Pancreas (tissue), 10 donors: ENCODE data around the gene OR13C2. TPM values are rescaled to one million over a fixed set of nuclear protein-coding genes. Genes with fewer than 3 reads are reported as not detected.

Source experiments
- ATAC-seq, 4 donors: fragments of 200-7000 bp; cut with Tn5 transposase; one replicate each; pipeline versions ENCODE4 v1.8.0 to v1.9.1; 2020; ENCODE audit warnings: mild to moderate bottlenecking in 4 of 4, moderate library complexity in 4 of 4
- DNase-seq, 6 donors: peaks; one replicate each; pipeline ENCODE4 v3.0.0-alpha.2; 2020
- FAIRE-seq: peaks from 2 replicates; lab custom pipeline; 2012; peaks lifted over from hg19 to GRCh38; lab: Jason Lieb, UNC
- H3K27ac ChIP-seq, 4 donors: fragments of 200-600 bp; sonication (generic); 1 replicate in 3 of 4; 2 replicates in 1 of 4; pipeline versions ENCODE4 v1.5.0 to v1.8.0; 2020
- H3K27me3 ChIP-seq, 4 donors: fragments of 200-600 bp; one replicate each; pipeline ENCODE4 v1.8.0; 2021
- H3K36me3 ChIP-seq, 3 donors: fragments of 200-600 bp; sonication (generic) in 1 of 3; one replicate each; pipeline versions ENCODE4 v1.5.0 to v1.8.0; 2020 to 2021
- H3K4me1 ChIP-seq, 3 donors: fragments of 200-600 bp; one replicate each; pipeline ENCODE4 v1.8.0; 2021
- H3K4me3 ChIP-seq, 4 donors: fragments of 200-600 bp; sonication (generic) in 2 of 4; one replicate each; pipeline versions ENCODE4 v1.5.0 to v1.8.0; 2020 to 2021
- H3K9me3 ChIP-seq, 4 donors: fragments of 200-600 bp; one replicate each; pipeline ENCODE4 v1.8.0; 2021
- WGBS, 2 donors: extraction: QIAGEN DNeasy Blood & Tissue Kit; methylation state at CpG; one replicate each; pipeline ENCODE4 v1.1.7; 2013; 5-methylcytosine and 5-hydroxymethylcytosine counted together
- intact Hi-C, 3 donors: fragments of 100-400 bp; cut with DNase I; formaldehyde crosslinking; loops; one replicate each; pipeline versions ENCODE4 v1.11.1 to v1.14.2; 2022
- polyA plus RNA-seq, 2 donors: library from polyadenylated mRNA; stranded (reverse); fragments of 200-250 nt; gene quantifications; one replicate each; pipeline ENCODE4 v1.2.3, GENCODE V29; 2013
- total RNA-seq, 6 donors: library from RNA; stranded (reverse); fragmentation: NEBNext Ultra II Directional in 4 of 6; extraction: Animal tissue kit (Norgen Biotek cat#: 25700) in 4 of 6; gene quantifications; one replicate each; pipeline versions ENCODE4 v1.2.1 to v1.2.4, GENCODE V29; 2021 to 2023
- TF ChIP-seq, protein P1 (sequence below), 4 donors: fragments of 200-600 bp; sonication (generic) in 3 of 4; IDR thresholded peaks; one replicate each; pipeline versions ENCODE4 v1.5.0 to v1.8.0; 2021; ENCODE audit warnings: antibody characterized with exemption in 4 of 4
- donor health status: healthy with polysubstance abuse.
- donor health status: DM: no; HTN: no; CAD: no; lungs with moderate emphysema.
- donor health status: DM: no; HTN: no; CAD: no.
- donor health status: control.
- donor health status: control.
- donor health status: Bipolar disorder and iron deficiency.
- donor health status: DM: yes; HTN: yes; CAD: no.
- donor health status: DM: no; HTN: no; CAD: no.
- donor health status: DM: no; HTN: no; CAD: no.
- donor health status: DM: yes; HTN: yes; CAD: no.

The OR13C2 gene
- total and polyA plus RNA-seq, 8 donors: 0.12 TPM; not detected in 7

DNA sequence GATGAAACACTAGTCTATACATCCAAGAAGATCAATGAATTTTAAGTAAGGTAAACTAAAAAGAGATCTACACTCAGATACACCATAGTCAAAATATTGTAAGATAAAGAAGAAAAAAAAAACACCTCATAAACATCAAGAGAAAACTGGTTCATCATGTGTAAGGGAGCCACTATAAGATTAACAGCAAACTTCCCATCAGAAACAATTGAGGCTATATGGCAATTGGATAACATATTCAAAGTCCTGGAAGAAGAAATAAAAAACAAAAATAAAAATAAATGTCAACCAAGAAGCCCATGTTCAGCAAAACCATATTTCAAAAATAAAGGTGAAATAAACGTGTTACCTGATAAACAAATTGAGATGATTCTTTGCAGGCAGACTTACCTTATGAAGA, 32.8 kb downstream of the OR13C2 start:
- Histone ChIP-seq H3K9me3 (no peaks in the 10 kb centered on the region), H3K4me3 (no peak overlapping the region), H3K4me1 (no peaks in the 10 kb centered on the region), H3K27me3 (no peaks in the 10 kb centered on the region), H3K36me3 (no peaks in the 10 kb centered on the region), H3K27ac (no peak overlapping the region)
- intact Hi-C loops: no loop called here
- ATAC-seq: no peak
- TF ChIP-seq, protein P1, sequence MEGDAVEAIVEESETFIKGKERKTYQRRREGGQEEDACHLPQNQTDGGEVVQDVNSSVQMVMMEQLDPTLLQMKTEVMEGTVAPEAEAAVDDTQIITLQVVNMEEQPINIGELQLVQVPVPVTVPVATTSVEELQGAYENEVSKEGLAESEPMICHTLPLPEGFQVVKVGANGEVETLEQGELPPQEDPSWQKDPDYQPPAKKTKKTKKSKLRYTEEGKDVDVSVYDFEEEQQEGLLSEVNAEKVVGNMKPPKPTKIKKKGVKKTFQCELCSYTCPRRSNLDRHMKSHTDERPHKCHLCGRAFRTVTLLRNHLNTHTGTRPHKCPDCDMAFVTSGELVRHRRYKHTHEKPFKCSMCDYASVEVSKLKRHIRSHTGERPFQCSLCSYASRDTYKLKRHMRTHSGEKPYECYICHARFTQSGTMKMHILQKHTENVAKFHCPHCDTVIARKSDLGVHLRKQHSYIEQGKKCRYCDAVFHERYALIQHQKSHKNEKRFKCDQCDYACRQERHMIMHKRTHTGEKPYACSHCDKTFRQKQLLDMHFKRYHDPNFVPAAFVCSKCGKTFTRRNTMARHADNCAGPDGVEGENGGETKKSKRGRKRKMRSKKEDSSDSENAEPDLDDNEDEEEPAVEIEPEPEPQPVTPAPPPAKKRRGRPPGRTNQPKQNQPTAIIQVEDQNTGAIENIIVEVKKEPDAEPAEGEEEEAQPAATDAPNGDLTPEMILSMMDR (IDR thresholded peaks at IDR 0.05): no peak
- DNase-seq: no peak
- 33 to 57% methylated on average over 1 of the region's 1 CpG for WGBS, 2 donors
- FAIRE-seq: no peak

DNA sequence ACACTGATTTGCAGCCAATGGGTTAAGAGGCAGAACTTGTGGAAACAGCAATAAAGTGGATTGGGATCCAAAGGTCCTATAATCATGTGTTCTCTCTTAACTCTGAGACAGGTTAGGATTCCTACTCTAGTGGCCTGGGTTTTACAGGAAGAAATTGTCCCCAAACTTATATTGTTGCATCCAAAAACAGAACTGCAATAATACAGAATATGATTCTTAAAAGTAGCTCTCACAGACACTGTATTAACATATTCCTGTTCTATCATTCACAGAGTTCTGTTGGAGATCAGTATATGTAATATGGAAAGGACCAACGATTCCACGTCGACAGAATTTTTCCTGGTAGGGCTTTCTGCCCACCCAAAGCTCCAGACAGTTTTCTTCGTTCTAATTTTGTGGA, 36.6 kb downstream of the OR13C2 start, which contains the start of gene OR13C8:
Gene OR13C8 (plus strand): TSS at position 301 of the 400 bp plus-strand sequence. CDS start 0 bp downstream, at position 301.
- Histone ChIP-seq H3K4me1 (no peaks in the 10 kb centered on the region), H3K4me3 (no peak within 1 kb of the TSS), H3K9me3 (no peaks in the 10 kb centered on the region), H3K36me3 (no peaks in the 10 kb centered on the region), H3K27me3 (no peaks in the 10 kb centered on the region), H3K27ac (no peak within 1 kb of the TSS)
- intact Hi-C loops: no loop called here
- no peak for DNase-seq
- FAIRE-seq: no peak
- ATAC-seq: no peak
- 77 to 87% methylated on average over 4 of the region's 4 CpGs for WGBS, 2 donors
- TF ChIP-seq, protein P1 (IDR thresholded peaks at IDR 0.05): no peak

DNA sequence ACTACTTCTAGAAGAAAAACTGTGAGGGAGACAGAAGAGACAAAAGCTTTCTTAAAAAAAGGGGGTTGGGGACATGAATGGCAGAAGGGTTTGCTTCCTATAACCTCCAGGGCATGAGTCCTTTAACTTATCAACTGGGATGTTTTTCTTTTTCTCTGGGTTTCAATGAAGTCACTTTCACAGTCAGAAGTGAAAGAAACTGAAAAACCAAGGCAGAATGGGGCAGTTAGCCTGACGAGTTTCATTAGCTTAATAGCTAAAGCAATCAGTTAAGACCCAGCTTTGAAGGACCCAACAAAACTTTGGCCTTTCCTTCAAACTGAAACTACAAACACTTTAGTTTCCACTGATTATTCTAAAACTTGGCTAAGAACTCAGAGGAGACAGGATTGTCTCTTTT, 41.1 kb downstream of the OR13C2 start:
- no peak overlapping the region for H3K27ac ChIP-seq
- FAIRE-seq: no peak

DNA sequence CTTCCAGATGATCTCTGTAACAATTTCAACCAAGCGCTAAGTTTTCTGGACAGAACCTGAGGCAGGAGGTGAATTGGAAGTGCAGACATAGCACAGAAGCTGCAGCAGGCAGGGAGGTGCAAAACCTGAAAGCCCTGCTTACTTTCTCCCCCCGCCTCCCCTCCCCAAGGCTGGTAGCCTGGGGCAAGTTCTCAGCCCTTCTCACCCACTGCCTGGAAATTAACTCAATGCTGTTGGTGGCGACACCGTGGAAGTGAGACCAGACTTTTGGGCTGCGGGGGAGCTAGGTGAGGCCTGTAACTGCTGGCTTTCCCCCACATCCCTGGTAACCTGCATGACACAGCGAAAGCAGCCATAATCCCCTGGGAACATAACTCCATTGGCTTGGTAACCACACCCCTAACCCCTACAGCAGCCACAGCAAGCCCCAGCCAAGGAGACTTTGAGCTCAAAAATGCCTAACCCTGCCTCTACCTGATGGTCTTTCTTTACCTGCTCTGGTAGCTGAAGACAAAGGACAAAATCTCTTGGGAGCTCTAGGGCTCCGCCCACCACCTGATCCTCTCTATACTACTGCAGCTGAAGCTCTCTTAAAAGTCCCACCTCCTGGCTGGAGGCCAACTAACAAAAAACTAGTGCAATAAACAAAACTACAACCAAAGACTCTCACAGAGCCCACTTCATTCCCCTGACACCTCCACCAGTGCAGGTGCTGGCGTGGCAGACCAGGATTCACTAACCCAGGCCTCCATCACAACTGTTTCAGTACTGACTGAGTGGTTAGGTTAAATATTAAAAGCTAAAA, 48.4 kb downstream of the OR13C2 start:
- no peak for DNase-seq
- Histone ChIP-seq H3K27me3 (peaks cover 0 to 4% (median 0%) of the 10 kb centered on the region in 4 donors), H3K4me3 (no peak overlapping the region), H3K9me3 (no peaks in the 10 kb centered on the region), H3K36me3 (no peaks in the 10 kb centered on the region), H3K27ac (no peak overlapping the region), H3K4me1 (no peaks in the 10 kb centered on the region)
- FAIRE-seq: no peak
- intact Hi-C loops: no loop called here
- ATAC-seq: no peak
- WGBS, 2 donors: 85 to 92% methylated on average over 8 of the region's 8 CpGs
- TF ChIP-seq, protein P1 (IDR thresholded peaks at IDR 0.05): no peak

More for the DNA sequence above, 41.1 kb downstream of the OR13C2 start:
- H3K27me3 ChIP-seq: no peaks in the 10 kb centered on the region
- H3K4me3 ChIP-seq: no peak overlapping the region
- DNase-seq (no peak), ATAC-seq (no peak)
- TF ChIP-seq, protein P1 (IDR thresholded peaks at IDR 0.05): no peak
- H3K9me3 ChIP-seq: no peaks in the 10 kb centered on the region
- H3K36me3 ChIP-seq: no peaks in the 10 kb centered on the region
- H3K4me1 ChIP-seq: no peaks in the 10 kb centered on the region
- WGBS, 2 donors: 41 to 69% methylated on average over 1 of the region's 1 CpG
- intact Hi-C loops: no loop called here

DNA sequence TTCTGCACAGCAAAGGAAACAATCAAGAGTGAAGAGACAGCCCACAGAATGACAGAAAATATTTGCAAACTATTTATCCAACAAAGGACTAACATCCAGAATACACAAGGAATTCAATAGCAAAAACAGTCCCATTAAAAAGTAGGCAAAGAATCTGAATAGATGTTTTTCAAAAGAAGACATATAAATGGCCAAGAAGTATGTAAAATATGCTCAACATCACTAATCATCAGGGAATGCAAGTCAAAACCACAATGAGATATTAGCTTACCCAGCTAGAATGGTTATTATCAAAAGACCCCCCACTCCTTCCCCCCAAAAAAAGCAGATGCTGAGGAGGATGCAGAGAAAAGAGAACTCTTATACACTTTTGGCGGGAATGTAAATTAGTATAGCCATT, 49.9 kb downstream of the OR13C2 start:
- DNase-seq (no peak), ATAC-seq (no peak), FAIRE-seq (no peak)
- no peaks in the 10 kb centered on the region for H3K9me3 ChIP-seq
- H3K27me3 ChIP-seq: peaks cover 0 to 4% (median 0%) of the 10 kb centered on the region in 4 donors
- no peaks in the 10 kb centered on the region for H3K36me3 ChIP-seq
- no peaks in the 10 kb centered on the region for H3K4me1 ChIP-seq
- H3K4me3 ChIP-seq: no peak overlapping the region
- no peak overlapping the region for H3K27ac ChIP-seq
- TF ChIP-seq, protein P1 (IDR thresholded peaks at IDR 0.05): no peak
- intact Hi-C loops: no loop called here
- WGBS, 2 donors: 91 to 100% methylated on average over 1 of the region's 1 CpG
